CD14-positive monocyte (primary cell): Measurements from ENCODE around the gene TTC29. TPM values are rescaled to one million over a fixed set of nuclear protein-coding genes. Genes with fewer than 3 reads are reported as not detected.

Experiments used
- DNase-seq, 3 donors: peaks; one replicate each; pipeline ENCODE4 v3.0.0-alpha.2; 2011 to 2022
- H2AFZ ChIP-seq: 2 replicates; pipeline ENCODE4 v1.6.0; 2012; ENCODE audit warnings: mild to moderate bottlenecking, low read depth, low read length, inconsistent platforms; ENCODE audit not compliant: insufficient read depth, poor library complexity, severe bottlenecking
- H3K27ac ChIP-seq, 2 donors: 1 replicate in 1 of 2; 2 replicates in 1 of 2; pipeline ENCODE4 v1.5.1; 2012 to 2013; ENCODE audit warnings: low read length in 2 of 2, control low read depth in 1 of 2, inconsistent platforms in 1 of 2, low read depth in 1 of 2, mild to moderate bottlenecking in 1 of 2
- H3K27me3 ChIP-seq, 2 donors: one replicate each; pipeline versions ENCODE4 v1.6.0 to v1.6.1; 2011 to 2013; ENCODE audit warnings: low read length in 2 of 2; ENCODE audit not compliant: control insufficient read depth in 2 of 2, insufficient read depth in 2 of 2
- H3K36me3 ChIP-seq, 2 donors: replicated peaks in 1 of 2; 1 replicate in 1 of 2; 2 replicates in 1 of 2; pipeline versions ENCODE4 v1.5.1 to v1.6.1; 2012 to 2013; ENCODE audit warnings: low read length in 2 of 2, control low read depth in 1 of 2, inconsistent platforms in 1 of 2, mild to moderate bottlenecking in 1 of 2; ENCODE audit not compliant: insufficient read depth in 2 of 2, control insufficient read depth in 1 of 2
- H3K4me1 ChIP-seq, 2 donors: 1 replicate in 1 of 2; 2 replicates in 1 of 2; pipeline versions ENCODE4 v1.5.1 to v1.6.1; 2012 to 2013; ENCODE audit warnings: low read length in 2 of 2, control low read depth in 1 of 2, inconsistent platforms in 1 of 2, mild to moderate bottlenecking in 1 of 2, moderate library complexity in 1 of 2; ENCODE audit not compliant: insufficient read depth in 2 of 2, control insufficient read depth in 1 of 2
- H3K4me2 ChIP-seq: replicated peaks from 2 replicates; pipeline ENCODE3; 2012; ENCODE audit warnings: low read length, moderate library complexity, mild to moderate bottlenecking; ENCODE audit not compliant: poor library complexity, severe bottlenecking; ENCODE audit errors: extremely low read depth
- H3K4me3 ChIP-seq, 3 experiments: fragments of 200-600 bp in 1 of 3; sonication (generic) in 1 of 3; replicated peaks in 1 of 3; 1 replicate in 2 of 3; 2 replicates in 1 of 3; pipeline ENCODE4 v1.5.1; 2011 to 2013; ENCODE audit warnings: low read length in 3 of 3, mild to moderate bottlenecking in 3 of 3, control low read depth in 2 of 3, low read depth in 2 of 3, inconsistent platforms in 1 of 3, moderate library complexity in 1 of 3
- H3K79me2 ChIP-seq: 2 replicates; pipeline ENCODE4 v1.6.0; 2012; ENCODE audit warnings: mild to moderate bottlenecking, control low read depth, inconsistent platforms, low read length, moderate library complexity; ENCODE audit not compliant: insufficient read depth
- H3K9ac ChIP-seq: 2 replicates; pipeline ENCODE4 v1.6.0; 2017; ENCODE audit warnings: low read length, mild to moderate bottlenecking; ENCODE audit not compliant: insufficient read depth, poor library complexity, severe bottlenecking
- H3K9me3 ChIP-seq, 2 donors: replicated peaks in 1 of 2; 1 replicate in 1 of 2; 2 replicates in 1 of 2; pipeline versions ENCODE4 v1.5.1 to v1.6.1; 2012 to 2013; ENCODE audit warnings: low read length in 2 of 2, control low read depth in 1 of 2; ENCODE audit not compliant: control insufficient read depth in 1 of 2, insufficient read depth in 1 of 2
- H4K20me1 ChIP-seq: 2 replicates; pipeline ENCODE4 v1.6.0; 2012; ENCODE audit warnings: mild to moderate bottlenecking, low read length, control low read depth, moderate library complexity; ENCODE audit not compliant: insufficient read depth
- H3K27ac Mint-ChIP-seq, 7 donors: one replicate each; pipeline ENCODE4 v1.8.0; 2020; ENCODE audit warnings: mild to moderate bottlenecking in 7 of 7, mixed read lengths in 7 of 7, moderate library complexity in 6 of 7, inconsistent platforms in 2 of 7
- H3K27me3 Mint-ChIP-seq, 3 donors: one replicate each; pipeline ENCODE4 v1.8.0; 2021 to 2022; ENCODE audit warnings: low read depth in 3 of 3, mild to moderate bottlenecking in 3 of 3, mixed read lengths in 3 of 3, moderate library complexity in 3 of 3, inconsistent platforms in 1 of 3
- H3K36me3 Mint-ChIP-seq, 2 donors: one replicate each; pipeline ENCODE4 v1.8.0; 2020; ENCODE audit warnings: mixed read lengths in 2 of 2, inconsistent platforms in 1 of 2, mild to moderate bottlenecking in 1 of 2
- H3K4me1 Mint-ChIP-seq: one replicate; pipeline ENCODE4 v1.8.0; 2020; ENCODE audit warnings: mild to moderate bottlenecking, mixed read lengths
- H3K4me3 Mint-ChIP-seq, 2 donors: one replicate each; pipeline ENCODE4 v1.8.0; 2020; ENCODE audit warnings: mild to moderate bottlenecking in 2 of 2, mixed read lengths in 2 of 2, moderate library complexity in 1 of 2
- H3K9me3 Mint-ChIP-seq, 7 donors: one replicate each; pipeline ENCODE4 v1.8.0; 2020 to 2022; ENCODE audit warnings: mixed read lengths in 7 of 7, mild to moderate bottlenecking in 6 of 7, moderate library complexity in 6 of 7, inconsistent platforms in 2 of 7
- CTCF ChIP-seq: fragments of 200-600 bp; IDR thresholded peaks from one replicate; pipeline ENCODE4 v1.8.0; 2022; ENCODE audit warnings: antibody characterized with exemption, mild to moderate bottlenecking
- WGBS: methylation state at CpG from one replicate; pipeline ENCODE4 v1.1.5; 2013; ENCODE audit warnings: missing lambda C conversion rate; ENCODE audit not compliant: insufficient coverage; 5-methylcytosine and 5-hydroxymethylcytosine counted together
- intact Hi-C, 2 donors: fragments of 100-400 bp; cut with micrococcal nuclease; formaldehyde crosslinking; loops; one replicate each; pipeline versions ENCODE4 v1.15.0 to v1.15.1; 2023
- polyA plus RNA-seq, 3 donors: library from polyadenylated mRNA; depleted of rRNA in 1 of 3; unstranded in 2 of 3; stranded (reverse) in 1 of 3; fragments of 300-500 nt in 2 of 3; fragments of >200 nt in 1 of 3; fragmentation: Illumina TruSeq in 2 of 3; gene quantifications; 1 replicate in 2 of 3; 2 replicates in 1 of 3; pipeline ENCODE4 v1.2.3, GENCODE V29; 2012 to 2021

Gene TTC29
- polyA plus RNA-seq, 3 donors = not detected

- Histone ChIP-seq H3K4me2 (no peak overlapping the region), H3K27ac (no peak overlapping the region), H3K4me1 (no peaks in the 10 kb centered on the region), H3K9ac (no peak overlapping the region), H3K9me3 (no peaks in the 10 kb centered on the region), H3K27me3 (no peaks in the 10 kb centered on the region), H3K79me2 (no peaks in the 10 kb centered on the region), H3K4me3 (no peak overlapping the region), H2AFZ (no peak overlapping the region), H3K36me3 (no peaks in the 10 kb centered on the region), H4K20me1 (no peaks in the 10 kb centered on the region)
- no peak for TF ChIP-seq CTCF
- Mint-ChIP-seq H3K27ac (no peak overlapping the region), H3K27me3 (peaks cover 0 to 2% (median 0%) of the 10 kb centered on the region in 3 donors), H3K9me3 (peaks cover 0 to 5% (median 0%) of the 10 kb centered on the region in 7 donors), H3K4me1 (no peaks in the 10 kb centered on the region), H3K36me3 (no peaks in the 10 kb centered on the region), H3K4me3 (no peak overlapping the region)
- no peak for DNase-seq
- intact Hi-C loops = no loop called here
- 20% methylated on average over 1 of the region's 3 CpGs for WGBS
These were observed 29.4 kb upstream of the TTC29 start for GRCh38 chr4:146975036-146975435.

GRCh38 chr4:146972036-146972435, 26.4 kb upstream of the TTC29 start:
- intact Hi-C loops = no loop called here
- no peak overlapping the region for H3K4me3 Mint-ChIP-seq
- H3K79me2 ChIP-seq = no peaks in the 10 kb centered on the region
- no peak overlapping the region for H3K27ac Mint-ChIP-seq
- no peaks in the 10 kb centered on the region for H3K36me3 ChIP-seq
- H4K20me1 ChIP-seq = no peaks in the 10 kb centered on the region
- H3K4me1 ChIP-seq = no peaks in the 10 kb centered on the region
- peaks cover 0 to 5% (median 2%) of the 10 kb centered on the region in 7 donors for H3K9me3 Mint-ChIP-seq
- no peak overlapping the region for H3K4me2 ChIP-seq
- no peaks in the 10 kb centered on the region for H3K27me3 ChIP-seq
- no peak for TF ChIP-seq CTCF
- H3K36me3 Mint-ChIP-seq = no peaks in the 10 kb centered on the region
- no peak overlapping the region for H2AFZ ChIP-seq
- DNase-seq = no peak
- peaks cover 0 to 4% of the 10 kb centered on the region in 2 donors for H3K9me3 ChIP-seq
- peaks cover 0 to 2% (median 0%) of the 10 kb centered on the region in 3 donors for H3K27me3 Mint-ChIP-seq
- no peak overlapping the region for H3K27ac ChIP-seq
- WGBS = no CpG with 5 or more reads among the region's 5 CpGs
- H3K4me3 ChIP-seq = no peak overlapping the region
- no peaks in the 10 kb centered on the region for H3K4me1 Mint-ChIP-seq
- H3K9ac ChIP-seq = no peak overlapping the region
